ENCODE measurements around the gene KLRG1.

The KLRG1 gene

DNA sequence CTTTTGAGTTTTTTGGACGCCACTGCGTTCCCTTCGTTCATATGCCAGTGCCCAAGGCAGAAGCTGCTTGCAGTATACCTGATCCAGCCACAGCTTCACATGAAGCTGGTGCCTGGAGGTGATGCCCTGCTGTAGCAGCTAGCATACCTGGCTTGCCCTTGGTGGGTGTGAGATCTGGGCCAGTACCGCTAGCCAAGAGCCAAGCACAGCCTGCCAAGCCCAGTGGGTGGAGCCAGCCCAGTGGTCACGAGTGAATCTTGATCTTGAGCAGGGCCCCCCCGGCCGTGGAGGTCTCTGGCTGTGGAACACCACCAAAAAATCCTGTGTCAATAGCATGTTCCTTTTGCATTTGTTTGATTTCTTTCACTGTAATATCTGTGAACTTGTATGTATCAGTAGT, 32.6 kb upstream of the KLRG1 start:
- DNase-seq: no peak
- peaks cover 48% of the 10 kb centered on the region for H3K36me3 Mint-ChIP-seq
- no peak overlapping the region for H3K4me3 Mint-ChIP-seq
- CTCF ChIA-PET: no interaction called here
- H3K27ac Mint-ChIP-seq: no peak overlapping the region
- peaks cover 61% of the 10 kb centered on the region for H3K4me1 Mint-ChIP-seq
- H3K27me3 Mint-ChIP-seq: no peaks in the 10 kb centered on the region
- peaks cover 16% of the 10 kb centered on the region for H3K9me3 Mint-ChIP-seq

DNA sequence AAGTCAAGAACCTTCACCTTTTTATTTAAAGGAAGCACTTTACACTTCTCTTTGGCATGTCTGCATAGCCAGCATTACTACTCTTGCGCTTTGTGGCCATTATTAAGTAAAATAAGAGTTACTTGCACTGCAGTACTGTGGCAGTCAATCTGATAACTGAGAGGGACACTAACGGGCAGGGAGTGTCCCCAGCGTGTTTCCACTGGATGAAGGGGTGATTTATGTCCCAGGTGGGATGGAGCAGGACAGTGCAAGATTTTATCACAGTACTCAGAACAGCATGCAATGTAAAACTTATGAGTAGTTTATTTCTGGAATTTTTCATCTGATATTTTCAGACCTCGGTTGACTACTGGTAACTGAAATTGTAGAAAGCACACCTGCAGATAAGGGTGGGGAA, 31.8 kb upstream of the KLRG1 start:
- DNase-seq: no peak
- Mint-ChIP-seq H3K4me3 (no peak overlapping the region), H3K4me1 (peaks cover 53% of the 10 kb centered on the region), H3K27me3 (no peaks in the 10 kb centered on the region), H3K36me3 (peaks cover 51% of the 10 kb centered on the region), H3K9me3 (peaks cover 14% of the 10 kb centered on the region), H3K27ac (no peak overlapping the region)
- CTCF ChIA-PET: interaction anchor here (1.6 kb wide), 1 partner anchor 8 kb away, joined by 3 read pairs; the partner anchor contains the start of gene M6PR

- H3K27ac Mint-ChIP-seq: no peak overlapping the region
- CTCF ChIA-PET: interaction anchor here (1.6 kb wide), 1 partner anchor 9 kb away, joined by 3 read pairs; the partner anchor contains the start of gene M6PR
- H3K4me1 Mint-ChIP-seq: peaks cover 48% of the 10 kb centered on the region
- DNase-seq: no peak
- peaks cover 48% of the 10 kb centered on the region for H3K36me3 Mint-ChIP-seq
- H3K9me3 Mint-ChIP-seq: peaks cover 9% of the 10 kb centered on the region
- no peak overlapping the region for H3K4me3 Mint-ChIP-seq
- no peaks in the 10 kb centered on the region for H3K27me3 Mint-ChIP-seq
These were observed 31.3 kb upstream of the KLRG1 start for GRCh38 chr12:8958066-8958465.

- H3K27me3 Mint-ChIP-seq: no peaks in the 10 kb centered on the region
- H3K9me3 Mint-ChIP-seq: peaks cover 14% of the 10 kb centered on the region
- H3K4me3 Mint-ChIP-seq: no peak overlapping the region
- CTCF ChIA-PET: interaction anchor here (1.0 kb wide), 1 partner anchor 8 kb away, joined by 5 read pairs; no protein-coding TSS in a partner anchor
- H3K4me1 Mint-ChIP-seq: peaks cover 31% of the 10 kb centered on the region
- peak overlapping the region; percentile 5 for H3K27ac Mint-ChIP-seq
- H3K36me3 Mint-ChIP-seq: peaks cover 47% of the 10 kb centered on the region
- no peak for DNase-seq
These were observed 29.2 kb upstream of the KLRG1 start for GRCh38 chr12:8960176-8960575.

GRCh38 chr12:8968761-8969160, 20.6 kb upstream of the KLRG1 start:
- CTCF ChIA-PET: interaction anchor here (0.7 kb wide), 1 partner anchor 70 kb away, joined by 3 read pairs; no protein-coding TSS in a partner anchor
- H3K36me3 Mint-ChIP-seq: peaks cover 30% of the 10 kb centered on the region

DNA sequence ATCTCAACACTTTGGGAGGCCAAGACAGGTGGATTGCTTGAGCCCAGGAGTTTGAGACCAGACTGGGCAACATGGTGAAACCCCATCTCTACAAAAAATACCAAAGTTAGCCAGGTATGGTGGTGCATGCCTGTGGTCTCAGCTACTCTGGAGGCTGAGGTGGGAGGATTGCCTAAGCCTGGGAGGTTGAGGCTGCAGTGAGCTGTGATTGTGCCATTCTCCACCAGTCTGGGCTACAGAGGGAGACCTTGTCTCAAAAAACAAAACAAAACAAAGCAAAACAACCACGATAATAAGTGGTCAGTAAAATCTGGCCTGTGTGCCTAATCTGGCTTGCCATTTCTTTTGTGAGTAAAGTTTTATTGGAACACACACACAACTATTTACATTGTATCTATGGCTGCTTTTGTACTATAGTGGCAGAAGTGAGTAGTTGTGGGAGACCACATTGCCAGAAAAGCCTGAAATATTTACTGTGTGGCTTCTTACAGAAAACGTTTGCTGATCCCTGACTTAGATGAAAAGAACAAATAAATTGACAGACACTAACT, 19.4 kb upstream of the KLRG1 start:
- no peak overlapping the region for H3K4me3 Mint-ChIP-seq
- CTCF ChIA-PET: no interaction called here
- DNase-seq: no peak
- H3K36me3 Mint-ChIP-seq: peaks cover 26% of the 10 kb centered on the region
- H3K4me1 Mint-ChIP-seq: peaks cover 3% of the 10 kb centered on the region
- H3K9me3 Mint-ChIP-seq: peaks cover 27% of the 10 kb centered on the region
- no peak overlapping the region for H3K27ac Mint-ChIP-seq
- H3K27me3 Mint-ChIP-seq: no peaks in the 10 kb centered on the region

More at GRCh38 chr12:8968761-8969160, 20.6 kb upstream of the KLRG1 start:
- DNase-seq: no peak
- Mint-ChIP-seq H3K9me3 (peaks cover 33% of the 10 kb centered on the region), H3K27me3 (no peaks in the 10 kb centered on the region), H3K27ac (no peak overlapping the region), H3K4me3 (no peak overlapping the region), H3K4me1 (peaks cover 3% of the 10 kb centered on the region)

DNA sequence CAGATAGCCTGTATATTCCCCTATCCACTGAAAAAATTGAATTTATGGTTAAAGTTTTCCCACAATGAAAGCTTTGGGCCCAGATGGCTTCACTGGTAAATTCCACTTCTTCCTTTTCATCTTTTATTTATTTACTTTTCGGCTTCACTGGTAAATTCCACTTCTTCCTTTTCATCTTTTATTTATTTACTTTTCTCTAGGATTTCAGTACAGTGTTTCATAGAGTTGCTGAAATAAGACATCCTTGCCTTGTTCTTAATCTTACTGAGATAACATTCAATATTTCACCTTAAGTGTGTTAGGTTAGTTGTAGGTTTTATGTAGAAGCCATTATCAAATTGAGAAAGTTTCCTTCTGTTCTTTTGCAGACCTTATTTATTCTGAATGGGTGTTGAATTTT, 18.9 kb upstream of the KLRG1 start:
- Mint-ChIP-seq H3K4me1 (peaks cover 3% of the 10 kb centered on the region), H3K36me3 (peaks cover 23% of the 10 kb centered on the region), H3K9me3 (peaks cover 27% of the 10 kb centered on the region), H3K4me3 (no peak overlapping the region), H3K27ac (no peak overlapping the region), H3K27me3 (no peaks in the 10 kb centered on the region)
- CTCF ChIA-PET: no interaction called here
- no peak for DNase-seq

- CTCF ChIA-PET: no interaction called here
- H3K9me3 Mint-ChIP-seq: peaks cover 8% of the 10 kb centered on the region
- no peaks in the 10 kb centered on the region for H3K4me1 Mint-ChIP-seq
- no peaks in the 10 kb centered on the region for H3K27me3 Mint-ChIP-seq
- H3K27ac Mint-ChIP-seq: no peak overlapping the region
- DNase-seq: no peak
- H3K36me3 Mint-ChIP-seq: peaks cover 27% of the 10 kb centered on the region
- H3K4me3 Mint-ChIP-seq: no peak overlapping the region
These were observed 9.2 kb upstream of the KLRG1 start for GRCh38 chr12:8980137-8980536.

GRCh38 chr12:8985213-8985754, 4.1 kb upstream of the KLRG1 start:
- peaks cover 41% of the 10 kb centered on the region for H3K4me1 Mint-ChIP-seq
- no peak overlapping the region for H3K27ac Mint-ChIP-seq

GRCh38 chr12:8987163-8987562, 2.2 kb upstream of the KLRG1 start:
- peaks cover 13% of the 10 kb centered on the region for H3K36me3 Mint-ChIP-seq
- peaks cover 50% of the 10 kb centered on the region for H3K4me1 Mint-ChIP-seq
- peak overlapping the region; percentile 83 for H3K27ac Mint-ChIP-seq
- H3K4me3 Mint-ChIP-seq: no peak overlapping the region
- no peak for DNase-seq
- CTCF ChIA-PET: interaction anchor here (0.7 to 1.2 kb wide), 2 partner anchors 36 to 38 kb away, joined by 3 to 5 read pairs; partner anchors contain the start of gene M6PR
- no peaks in the 10 kb centered on the region for H3K27me3 Mint-ChIP-seq
- H3K9me3 Mint-ChIP-seq: peaks cover 5% of the 10 kb centered on the region

More at GRCh38 chr12:8985213-8985754, 4.1 kb upstream of the KLRG1 start:
- Mint-ChIP-seq H3K36me3 (peaks cover 16% of the 10 kb centered on the region), H3K27me3 (no peaks in the 10 kb centered on the region), H3K4me3 (no peak overlapping the region), H3K9me3 (peaks cover 5% of the 10 kb centered on the region)
- CTCF ChIA-PET: no interaction called here
- DNase-seq: no peak

DNA sequence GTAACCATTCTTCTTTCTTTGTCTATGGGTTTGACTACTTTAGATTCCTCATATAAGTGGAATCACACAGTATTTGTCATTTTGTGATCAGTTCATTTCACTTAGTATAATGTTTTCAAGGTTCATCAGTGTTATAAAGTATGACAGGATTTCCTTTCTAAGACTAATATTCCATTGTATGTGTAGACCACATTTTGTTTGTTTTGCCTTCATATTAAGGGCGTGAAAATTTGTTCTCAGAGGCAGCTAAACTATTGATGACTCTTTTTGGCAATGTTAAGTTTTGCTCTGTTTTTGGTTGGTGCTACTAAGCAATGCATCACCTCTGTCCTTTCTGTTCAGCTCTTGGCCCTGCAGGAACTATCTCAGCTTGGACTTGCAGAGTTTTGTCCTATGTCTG, 1.7 kb upstream of the KLRG1 start:
- H3K36me3 Mint-ChIP-seq: peaks cover 13% of the 10 kb centered on the region
- H3K27ac Mint-ChIP-seq: peak overlapping the region; percentile 83
- no peaks in the 10 kb centered on the region for H3K27me3 Mint-ChIP-seq
- CTCF ChIA-PET: interaction anchor here (0.7 kb wide), 1 partner anchor 37 kb away, joined by 3 read pairs; no protein-coding TSS in a partner anchor
- H3K9me3 Mint-ChIP-seq: peaks cover 5% of the 10 kb centered on the region
- no peak for DNase-seq
- H3K4me1 Mint-ChIP-seq: peaks cover 54% of the 10 kb centered on the region
- peak overlapping the region; percentile 10 for H3K4me3 Mint-ChIP-seq

DNA sequence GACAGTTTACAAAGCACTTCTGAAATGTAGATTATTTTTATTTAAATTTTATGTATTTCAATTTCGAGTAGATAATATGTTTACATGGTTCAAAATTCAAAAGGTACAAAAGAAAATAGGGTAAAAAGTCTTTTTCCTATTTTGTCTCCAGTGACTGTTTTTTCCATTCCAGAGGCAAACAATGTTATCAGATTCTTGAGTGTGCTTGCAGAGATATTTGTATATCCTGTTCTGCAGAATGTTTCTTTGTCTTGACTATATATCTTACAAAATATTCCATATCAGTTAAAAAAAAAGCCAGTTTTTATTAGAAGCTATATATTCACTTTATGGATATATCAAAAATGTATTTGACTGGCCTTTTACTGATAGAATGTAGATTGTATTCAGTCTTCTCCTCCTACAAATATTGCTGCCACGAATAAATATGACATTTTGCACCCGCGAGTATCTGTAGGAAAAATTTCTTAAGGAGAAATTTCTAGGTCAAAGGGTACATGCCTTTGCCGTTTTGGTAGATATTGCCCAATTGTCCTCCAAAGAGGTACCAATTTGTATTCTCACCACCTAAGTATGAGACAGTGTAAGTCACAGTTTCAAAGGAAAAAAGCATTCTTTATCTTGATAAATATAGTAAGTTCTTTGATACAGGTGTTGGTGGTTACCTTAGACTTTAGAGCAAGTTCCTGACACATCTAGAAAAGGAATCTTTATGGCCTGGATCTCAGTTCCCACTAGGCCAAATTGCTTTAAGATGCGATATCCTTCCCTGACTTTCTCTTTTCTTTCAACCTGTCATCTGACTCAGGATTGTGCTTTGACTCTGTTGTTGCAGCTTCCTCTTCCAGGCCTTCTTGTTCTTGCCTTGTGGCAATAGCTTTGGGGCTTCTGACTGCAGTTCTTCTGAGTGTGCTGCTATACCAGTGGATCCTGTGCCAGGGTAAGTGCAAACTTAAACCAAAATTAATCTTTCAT, 2.3 kb downstream of the KLRG1 start:
- DNase-seq: no peak
- CTCF ChIA-PET: interaction anchor here (1.1 to 1.4 kb wide), 3 partner anchors 41 to 47 kb away, joined by 3 to 5 read pairs (median 4); partner anchors contain the start of gene M6PR
- Mint-ChIP-seq H3K4me3 (peak overlapping the region; percentile 45), H3K4me1 (peaks cover 72% of the 10 kb centered on the region), H3K27ac (peak overlapping the region; percentile 78), H3K27me3 (peaks cover 3% of the 10 kb centered on the region), H3K36me3 (peaks cover 14% of the 10 kb centered on the region), H3K9me3 (peaks cover 2% of the 10 kb centered on the region)

- CTCF ChIA-PET: no interaction called here
- H3K4me3 Mint-ChIP-seq: peak overlapping the region; percentile 24
These were observed 4.5 kb downstream of the KLRG1 start for GRCh38 chr12:8993827-8994226.

GRCh38 chr12:8995021-8995775, 5.9 kb downstream of the KLRG1 start:
- Mint-ChIP-seq H3K36me3 (peaks cover 20% of the 10 kb centered on the region), H3K27me3 (peaks cover 3% of the 10 kb centered on the region), H3K27ac (no peak overlapping the region), H3K9me3 (no peaks in the 10 kb centered on the region), H3K4me3 (no peak overlapping the region), H3K4me1 (peaks cover 54% of the 10 kb centered on the region)
- no peak for DNase-seq
- CTCF ChIA-PET: no interaction called here

More at GRCh38 chr12:8993827-8994226, 4.5 kb downstream of the KLRG1 start:
- Mint-ChIP-seq H3K36me3 (peaks cover 15% of the 10 kb centered on the region), H3K9me3 (no peaks in the 10 kb centered on the region), H3K4me1 (peaks cover 62% of the 10 kb centered on the region), H3K27ac (no peak overlapping the region), H3K27me3 (peaks cover 3% of the 10 kb centered on the region)
- DNase-seq: no peak
